ENCODE results near the gene CST8.

GRCh38 chr20:23534801-23535593 lies 44.1 kb downstream of the CST8 start:
- TF ChIP-seq CTCF (IDR thresholded peaks at IDR 0.05) (no peak), POLR2A (IDR thresholded peaks at IDR 0.05) (no peak)
